HepG2 (cell line): Measurements from ENCODE around the gene FAM174C. TPM values are rescaled to one million over a fixed set of nuclear protein-coding genes. Genes with fewer than 3 reads are reported as not detected.
A peak's percentile ranks its signal among the peaks of the same experiment; 100 is the strongest.

ENCODE experiments used
- CBFB ChIP-seq: sonication (generic); formaldehyde crosslinking; IDR thresholded peaks from 2 replicates; pipeline ENCODE4 v1.4.0; 2020; ENCODE audit warnings: missing genetic modification reagents
- MBD4 ChIP-seq: IDR thresholded peaks from 2 replicates; pipeline ENCODE4 v1.6.1; 2012; ENCODE audit warnings: low read length, inconsistent platforms, borderline replicate concordance
- MYC ChIP-seq: sonication (generic); formaldehyde crosslinking; IDR thresholded peaks from 2 replicates; pipeline ENCODE4 v1.9.0; 2021; ENCODE audit warnings: missing genetic modification reagents, borderline replicate concordance
- SMARCC2 ChIP-seq: fragments of 450-650 bp; IDR thresholded peaks from 2 replicates; pipeline ENCODE4 v1.6.1; 2017; ENCODE audit warnings: antibody characterized with exemption, mild to moderate bottlenecking
- TGIF2 ChIP-seq: IDR thresholded peaks from 2 replicates; pipeline ENCODE4 v1.6.1; 2016; ENCODE audit warnings: control low read depth, missing compliant biosample characterization
- ZNF232 ChIP-seq: sonication (generic); formaldehyde crosslinking; IDR thresholded peaks from 2 replicates; pipeline ENCODE4 v1.4.0; 2020; ENCODE audit warnings: missing genetic modification reagents, borderline replicate concordance
- ZNF333 ChIP-seq: sonication (generic); formaldehyde crosslinking; IDR thresholded peaks from 2 replicates; pipeline ENCODE4 v1.4.0; 2020; ENCODE audit warnings: mild to moderate bottlenecking, missing genetic modification reagents, borderline replicate concordance
- ZNF652 ChIP-seq: IDR thresholded peaks from 2 replicates; pipeline ENCODE4 v1.6.1; 2016; ENCODE audit warnings: low read depth, borderline replicate concordance
- ZNF772 ChIP-seq: sonication (generic); formaldehyde crosslinking; IDR thresholded peaks from 2 replicates; pipeline ENCODE4 v1.5.0; 2020; ENCODE audit warnings: mild to moderate bottlenecking, missing genetic modification reagents
- ZSCAN31 ChIP-seq: sonication (generic); formaldehyde crosslinking; IDR thresholded peaks from 2 replicates; pipeline ENCODE4 v1.5.0; 2020; ENCODE audit warnings: low read depth, mild to moderate bottlenecking, missing genetic modification reagents
- polyA plus RNA-seq, 8 experiments: library from polyadenylated mRNA; depleted of rRNA in 3 of 8; stranded (reverse) in 7 of 8; unstranded in 1 of 8; fragments of >200 nt; fragmentation: Illumina TruSeq in 4 of 8; extraction: Trizol in 4 of 8; gene quantifications; 2 replicates each; pipeline versions ENCODE4 v1.2.1 to v1.2.3, GENCODE V29; 2011 to 2016; ENCODE audit warnings: low read depth in 4 of 8, missing spikeins in 1 of 8, mixed read lengths in 1 of 8; ENCODE audit not compliant: insufficient read depth in 1 of 8
- total RNA-seq, 5 experiments: library from RNA; depleted of rRNA; stranded (reverse); fragments of >200 nt; fragmentation: Illumina TruSeq; extraction: Trizol; gene quantifications; 2 replicates each; pipeline ENCODE4 v1.2.3, GENCODE V29; 2016; ENCODE audit warnings: low read depth in 1 of 5
- TF ChIP-seq, protein P1 (sequence below): IDR thresholded peaks from 2 replicates; pipeline ENCODE4 v1.6.1; 2016; ENCODE audit warnings: low read depth, control low read depth
- TF ChIP-seq, protein P2 (sequence below): sonication (generic); formaldehyde crosslinking; IDR thresholded peaks from 2 replicates; pipeline ENCODE4 v1.4.0; 2020; ENCODE audit warnings: missing genetic modification reagents, borderline replicate concordance
- TF ChIP-seq, protein P3 (sequence below): sonication (generic); formaldehyde crosslinking; IDR thresholded peaks from 2 replicates; pipeline ENCODE4 v1.4.0; 2020; ENCODE audit warnings: missing genetic modification reagents
- TF ChIP-seq, protein P4 (sequence below): sonication (generic); formaldehyde crosslinking; IDR thresholded peaks from 2 replicates; pipeline ENCODE4 v1.5.1; 2020; ENCODE audit warnings: missing genetic modification reagents, mild to moderate bottlenecking, borderline replicate concordance
- TF ChIP-seq, protein P5 (sequence below): sonication (generic); formaldehyde crosslinking; IDR thresholded peaks from 2 replicates; pipeline ENCODE4 v1.4.0; 2020; ENCODE audit warnings: missing genetic modification reagents
- TF ChIP-seq, protein P6 (sequence below): sonication (generic); formaldehyde crosslinking; IDR thresholded peaks from 2 replicates; pipeline ENCODE4 v1.4.0; 2020; ENCODE audit warnings: missing genetic modification reagents, low read depth, mild to moderate bottlenecking, borderline replicate concordance

The FAM174C gene
- total and polyA plus RNA-seq, 2 of the 13 experiments (the other 11 are each of a cell fraction or from before 2014, with no cell fraction given), result 19.5 to 31.3 TPM

DNA sequence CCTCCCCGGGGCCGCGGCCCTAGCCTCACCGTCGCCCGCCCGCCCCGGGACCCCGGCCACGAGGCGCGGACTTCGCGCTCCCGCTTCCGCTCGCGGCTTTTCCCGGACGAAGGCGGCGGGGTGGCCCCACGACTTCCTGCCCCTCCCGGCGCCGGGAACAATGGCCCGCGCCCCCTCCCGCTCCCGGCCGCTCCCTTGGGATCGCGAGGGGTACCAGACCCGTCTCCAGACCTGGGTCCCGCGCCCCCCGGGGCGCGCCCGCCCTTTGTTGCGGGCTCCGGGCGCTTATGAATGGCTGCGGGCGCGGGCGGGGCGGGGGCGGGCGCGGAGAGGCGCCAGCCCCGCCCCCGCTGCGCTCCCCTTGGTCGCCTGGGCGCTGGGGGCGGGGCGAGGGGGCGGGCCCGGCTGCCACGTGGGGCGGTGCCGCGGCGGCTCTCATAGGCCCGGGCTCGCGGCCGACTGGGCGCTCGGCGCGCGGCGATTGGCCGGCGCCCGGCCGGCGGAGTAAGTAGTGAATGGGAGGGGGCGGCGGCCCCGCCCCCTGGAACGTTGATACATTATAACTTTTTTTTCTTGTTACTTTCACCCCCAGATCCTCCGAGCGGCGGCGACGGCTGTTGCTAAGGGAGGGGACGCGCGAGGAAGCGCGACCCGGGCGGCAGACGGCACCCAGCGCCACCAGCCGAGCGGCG is 25.9 kb upstream of the FAM174C start (continued):
- TF ChIP-seq, protein P1, sequence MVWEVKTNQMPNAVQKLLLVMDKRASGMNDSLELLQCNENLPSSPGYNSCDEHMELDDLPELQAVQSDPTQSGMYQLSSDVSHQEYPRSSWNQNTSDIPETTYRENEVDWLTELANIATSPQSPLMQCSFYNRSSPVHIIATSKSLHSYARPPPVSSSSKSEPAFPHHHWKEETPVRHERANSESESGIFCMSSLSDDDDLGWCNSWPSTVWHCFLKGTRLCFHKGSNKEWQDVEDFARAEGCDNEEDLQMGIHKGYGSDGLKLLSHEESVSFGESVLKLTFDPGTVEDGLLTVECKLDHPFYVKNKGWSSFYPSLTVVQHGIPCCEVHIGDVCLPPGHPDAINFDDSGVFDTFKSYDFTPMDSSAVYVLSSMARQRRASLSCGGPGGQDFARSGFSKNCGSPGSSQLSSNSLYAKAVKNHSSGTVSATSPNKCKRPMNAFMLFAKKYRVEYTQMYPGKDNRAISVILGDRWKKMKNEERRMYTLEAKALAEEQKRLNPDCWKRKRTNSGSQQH (CRISPR knock-in tag), result peak; percentile 29; the same call in 1 of the 2 replicates
- TF ChIP-seq, protein P2, sequence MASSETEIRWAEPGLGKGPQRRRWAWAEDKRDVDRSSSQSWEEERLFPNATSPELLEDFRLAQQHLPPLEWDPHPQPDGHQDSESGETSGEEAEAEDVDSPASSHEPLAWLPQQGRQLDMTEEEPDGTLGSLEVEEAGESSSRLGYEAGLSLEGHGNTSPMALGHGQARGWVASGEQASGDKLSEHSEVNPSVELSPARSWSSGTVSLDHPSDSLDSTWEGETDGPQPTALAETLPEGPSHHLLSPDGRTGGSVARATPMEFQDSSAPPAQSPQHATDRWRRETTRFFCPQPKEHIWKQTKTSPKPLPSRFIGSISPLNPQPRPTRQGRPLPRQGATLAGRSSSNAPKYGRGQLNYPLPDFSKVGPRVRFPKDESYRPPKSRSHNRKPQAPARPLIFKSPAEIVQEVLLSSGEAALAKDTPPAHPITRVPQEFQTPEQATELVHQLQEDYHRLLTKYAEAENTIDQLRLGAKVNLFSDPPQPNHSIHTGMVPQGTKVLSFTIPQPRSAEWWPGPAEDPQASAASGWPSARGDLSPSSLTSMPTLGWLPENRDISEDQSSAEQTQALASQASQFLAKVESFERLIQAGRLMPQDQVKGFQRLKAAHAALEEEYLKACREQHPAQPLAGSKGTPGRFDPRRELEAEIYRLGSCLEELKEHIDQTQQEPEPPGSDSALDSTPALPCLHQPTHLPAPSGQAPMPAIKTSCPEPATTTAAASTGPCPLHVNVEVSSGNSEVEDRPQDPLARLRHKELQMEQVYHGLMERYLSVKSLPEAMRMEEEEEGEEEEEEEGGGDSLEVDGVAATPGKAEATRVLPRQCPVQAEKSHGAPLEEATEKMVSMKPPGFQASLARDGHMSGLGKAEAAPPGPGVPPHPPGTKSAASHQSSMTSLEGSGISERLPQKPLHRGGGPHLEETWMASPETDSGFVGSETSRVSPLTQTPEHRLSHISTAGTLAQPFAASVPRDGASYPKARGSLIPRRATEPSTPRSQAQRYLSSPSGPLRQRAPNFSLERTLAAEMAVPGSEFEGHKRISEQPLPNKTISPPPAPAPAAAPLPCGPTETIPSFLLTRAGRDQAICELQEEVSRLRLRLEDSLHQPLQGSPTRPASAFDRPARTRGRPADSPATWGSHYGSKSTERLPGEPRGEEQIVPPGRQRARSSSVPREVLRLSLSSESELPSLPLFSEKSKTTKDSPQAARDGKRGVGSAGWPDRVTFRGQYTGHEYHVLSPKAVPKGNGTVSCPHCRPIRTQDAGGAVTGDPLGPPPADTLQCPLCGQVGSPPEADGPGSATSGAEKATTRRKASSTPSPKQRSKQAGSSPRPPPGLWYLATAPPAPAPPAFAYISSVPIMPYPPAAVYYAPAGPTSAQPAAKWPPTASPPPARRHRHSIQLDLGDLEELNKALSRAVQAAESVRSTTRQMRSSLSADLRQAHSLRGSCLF (CRISPR knock-in tag), result no peak
- TF ChIP-seq ZNF333 (no peak), SMARCC2 (no peak), CBFB (CRISPR knock-in tag) (peak; percentile 64; the same call in 1 of the 2 replicates), TGIF2 (CRISPR knock-in tag) (no peak), ZNF232 (CRISPR knock-in tag) (no peak), MYC (CRISPR knock-in tag) (peak; percentile 85), ZNF772 (CRISPR knock-in tag) (no peak), MBD4 (no peak), ZNF652 (CRISPR knock-in tag) (no peak), ZSCAN31 (CRISPR knock-in tag) (no peak)
- TF ChIP-seq, protein P3, sequence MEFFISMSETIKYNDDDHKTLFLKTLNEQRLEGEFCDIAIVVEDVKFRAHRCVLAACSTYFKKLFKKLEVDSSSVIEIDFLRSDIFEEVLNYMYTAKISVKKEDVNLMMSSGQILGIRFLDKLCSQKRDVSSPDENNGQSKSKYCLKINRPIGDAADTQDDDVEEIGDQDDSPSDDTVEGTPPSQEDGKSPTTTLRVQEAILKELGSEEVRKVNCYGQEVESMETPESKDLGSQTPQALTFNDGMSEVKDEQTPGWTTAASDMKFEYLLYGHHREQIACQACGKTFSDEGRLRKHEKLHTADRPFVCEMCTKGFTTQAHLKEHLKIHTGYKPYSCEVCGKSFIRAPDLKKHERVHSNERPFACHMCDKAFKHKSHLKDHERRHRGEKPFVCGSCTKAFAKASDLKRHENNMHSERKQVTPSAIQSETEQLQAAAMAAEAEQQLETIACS, result peak; percentile 46
- TF ChIP-seq, protein P4, sequence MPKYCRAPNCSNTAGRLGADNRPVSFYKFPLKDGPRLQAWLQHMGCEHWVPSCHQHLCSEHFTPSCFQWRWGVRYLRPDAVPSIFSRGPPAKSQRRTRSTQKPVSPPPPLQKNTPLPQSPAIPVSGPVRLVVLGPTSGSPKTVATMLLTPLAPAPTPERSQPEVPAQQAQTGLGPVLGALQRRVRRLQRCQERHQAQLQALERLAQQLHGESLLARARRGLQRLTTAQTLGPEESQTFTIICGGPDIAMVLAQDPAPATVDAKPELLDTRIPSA, result no peak
- TF ChIP-seq, protein P5, sequence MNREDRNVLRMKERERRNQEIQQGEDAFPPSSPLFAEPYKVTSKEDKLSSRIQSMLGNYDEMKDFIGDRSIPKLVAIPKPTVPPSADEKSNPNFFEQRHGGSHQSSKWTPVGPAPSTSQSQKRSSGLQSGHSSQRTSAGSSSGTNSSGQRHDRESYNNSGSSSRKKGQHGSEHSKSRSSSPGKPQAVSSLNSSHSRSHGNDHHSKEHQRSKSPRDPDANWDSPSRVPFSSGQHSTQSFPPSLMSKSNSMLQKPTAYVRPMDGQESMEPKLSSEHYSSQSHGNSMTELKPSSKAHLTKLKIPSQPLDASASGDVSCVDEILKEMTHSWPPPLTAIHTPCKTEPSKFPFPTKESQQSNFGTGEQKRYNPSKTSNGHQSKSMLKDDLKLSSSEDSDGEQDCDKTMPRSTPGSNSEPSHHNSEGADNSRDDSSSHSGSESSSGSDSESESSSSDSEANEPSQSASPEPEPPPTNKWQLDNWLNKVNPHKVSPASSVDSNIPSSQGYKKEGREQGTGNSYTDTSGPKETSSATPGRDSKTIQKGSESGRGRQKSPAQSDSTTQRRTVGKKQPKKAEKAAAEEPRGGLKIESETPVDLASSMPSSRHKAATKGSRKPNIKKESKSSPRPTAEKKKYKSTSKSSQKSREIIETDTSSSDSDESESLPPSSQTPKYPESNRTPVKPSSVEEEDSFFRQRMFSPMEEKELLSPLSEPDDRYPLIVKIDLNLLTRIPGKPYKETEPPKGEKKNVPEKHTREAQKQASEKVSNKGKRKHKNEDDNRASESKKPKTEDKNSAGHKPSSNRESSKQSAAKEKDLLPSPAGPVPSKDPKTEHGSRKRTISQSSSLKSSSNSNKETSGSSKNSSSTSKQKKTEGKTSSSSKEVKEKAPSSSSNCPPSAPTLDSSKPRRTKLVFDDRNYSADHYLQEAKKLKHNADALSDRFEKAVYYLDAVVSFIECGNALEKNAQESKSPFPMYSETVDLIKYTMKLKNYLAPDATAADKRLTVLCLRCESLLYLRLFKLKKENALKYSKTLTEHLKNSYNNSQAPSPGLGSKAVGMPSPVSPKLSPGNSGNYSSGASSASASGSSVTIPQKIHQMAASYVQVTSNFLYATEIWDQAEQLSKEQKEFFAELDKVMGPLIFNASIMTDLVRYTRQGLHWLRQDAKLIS (CRISPR knock-in tag), result no peak; the same call in 1 of the 2 replicates
- TF ChIP-seq, protein P6, sequence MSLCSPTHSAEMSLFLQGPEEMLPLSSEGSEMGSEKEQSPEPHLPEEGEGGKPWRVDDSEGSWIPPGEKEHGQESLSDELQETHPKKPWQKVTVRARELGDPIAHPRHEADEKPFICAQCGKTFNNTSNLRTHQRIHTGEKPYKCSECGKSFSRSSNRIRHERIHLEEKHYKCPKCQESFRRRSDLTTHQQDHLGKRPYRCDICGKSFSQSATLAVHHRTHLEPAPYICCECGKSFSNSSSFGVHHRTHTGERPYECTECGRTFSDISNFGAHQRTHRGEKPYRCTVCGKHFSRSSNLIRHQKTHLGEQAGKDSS (CRISPR knock-in tag), result no peak
